ENCODE results near the gene TPCN1. TPM values are rescaled to one million over a fixed set of nuclear protein-coding genes. Genes with fewer than 3 reads are reported as not detected.

Gene TPCN1
- total and polyA plus RNA-seq, 2 of the 8 experiments (the other 6 are each of a cell fraction or from before 2014, with no cell fraction given), result 14.9 to 21.4 TPM

- Histone ChIP-seq H3K4me2 (ENCODE audit: insufficient read depth in 1 of 2, low read depth in 2 of 2, low read length in 2 of 2) (no peak overlapping the region), H2BK15ac (ENCODE audit: low read length) (no peak overlapping the region), H3K79me2 (ENCODE audit: control insufficient read depth in 1 of 2, insufficient read depth in 2 of 2, low read length in 2 of 2) (no peaks in the 10 kb centered on the region), H2BK5ac (ENCODE audit: low read depth, low read length) (no peak overlapping the region), H3K79me1 (ENCODE audit: low read depth, low read length) (no peaks in the 10 kb centered on the region), H3K27me3 (replicated peaks in 1 of 4; ENCODE audit: control insufficient read depth in 3 of 4, extremely low read depth in 1 of 4, insufficient read depth in 3 of 4, low read length in 3 of 4) (no peaks in the 10 kb centered on the region; a peak in 1 of 7 replicates), H2BK20ac (ENCODE audit: low read length) (no peak overlapping the region), H3K23me2 (ENCODE audit: low read depth, low read length) (peaks cover 4% of the 10 kb centered on the region; the same call in 1 of the 2 replicates), H2AFZ (ENCODE audit: low read length) (no peak overlapping the region), H4K20me1 (replicated peaks in 1 of 2; ENCODE audit: control insufficient read depth in 1 of 2, insufficient read depth in 2 of 2, low read length in 2 of 2) (peaks cover 0 to 3% of the 10 kb centered on the region in 2 experiments), H3K9ac (replicated peaks in 1 of 4; ENCODE audit: extremely low read depth in 1 of 4, low read depth in 3 of 4, low read length in 3 of 4) (no peak overlapping the region), H3K9me3 (ENCODE audit: insufficient read depth in 2 of 2, low read depth in 1 of 2, low read length in 1 of 2) (peaks cover 0 to under 1% of the 10 kb centered on the region in 2 experiments; a peak in 1 of 4 replicates), H3K4me1 (replicated peaks in 1 of 4; ENCODE audit: control insufficient read depth in 3 of 4, insufficient read depth in 4 of 4, low read length in 3 of 4) (peaks cover 0 to under 1% (median 0%) of the 10 kb centered on the region in 4 experiments; a peak in 2 of 7 replicates), H2BK120ac (replicated peaks; ENCODE audit: low read depth, low read length) (no peak overlapping the region), H3K23ac (ENCODE audit: insufficient read length) (no peak overlapping the region), H3K14ac (ENCODE audit: insufficient read length) (no peak overlapping the region), H3K56ac (replicated peaks; ENCODE audit: insufficient read length, low read depth, low read length) (no peak overlapping the region), H2AK5ac (ENCODE audit: low read depth, low read length) (no peak overlapping the region), H3K27ac (ENCODE audit: low read depth, low read length) (no peak overlapping the region), H3K36me3 (ENCODE audit: control insufficient read depth in 2 of 4, insufficient read depth in 4 of 4, low read length in 3 of 4) (peaks cover 0 to 16% (median 6%) of the 10 kb centered on the region in 4 experiments; a peak in 7 of 8 replicates), H3K18ac (ENCODE audit: extremely low read depth, low read length) (no peak overlapping the region), H4K8ac (ENCODE audit: extremely low read depth, insufficient read depth, low read length) (no peak overlapping the region), H4K5ac (ENCODE audit: insufficient read length, low read depth, low read length) (no peak overlapping the region), H3K4me3 (ENCODE audit: extremely low read depth in 1 of 4, insufficient read depth in 2 of 4, low read depth in 3 of 4, low read length in 4 of 4) (no peak overlapping the region), H2BK12ac (ENCODE audit: low read depth, low read length) (no peak overlapping the region), H3K4ac (replicated peaks; ENCODE audit: insufficient read length, low read depth, low read length) (no peak overlapping the region), H4K91ac (replicated peaks; ENCODE audit: insufficient read length, low read length) (no peak overlapping the region)
- no peak for FAIRE-seq
- TF ChIP-seq TAF7 (optimal IDR thresholded peaks at IDR 0.05; ENCODE audit: borderline replicate concordance, low read depth, low read length), result no peak
- DNase-seq (ENCODE audit: low read depth in 1 of 2, low spot score in 2 of 2), result no peak
- 97% methylated on average over 8 of the region's 9 CpGs; no CpG with 5 or more reads in 1 of the 2 experiments for WGBS, 2 experiments (ENCODE audit: extremely low coverage in 1 of 2, insufficient coverage in 1 of 2, insufficient read length in 1 of 2, insufficient replicate concordance in 2 of 2, low coverage in 1 of 2, low lambda C conversion rate in 2 of 2, missing lambda C conversion rate in 1 of 2)
- ChIA-PET CTCF (ENCODE audit: partially characterized antibody) (interaction anchor here (0.8 to 3.5 kb wide), 18 partner anchors 9 to 146 kb away, joined by 3 to 20 read pairs (median 4); partner anchors contain the start of genes PLBD2 and SDSL), POLR2A (ENCODE audit: partially characterized antibody) (interaction anchor here (1.4 kb wide), 1 partner anchor 69 kb away, joined by 4 read pairs; no protein-coding TSS in a partner anchor)
Observed at GRCh38 chr12:113315358-113315757, 94.1 kb downstream of the TPCN1 start.

All from H1 (cell line).